Measurements from ENCODE around the gene ETFA. TPM values are rescaled to one million over a fixed set of nuclear protein-coding genes. Genes with fewer than 3 reads are reported as not detected.

The ETFA gene
- total and polyA plus RNA-seq, 10 of the 15 experiments (the other 5 are each of a cell fraction or from before 2014, with no cell fraction given): 114 to 331 (median 152) TPM

GRCh38 chr15:76335307-76336253 lies 24.3 kb upstream of the ETFA start (continued):
- TF ChIP-seq SKIL (IDR thresholded peaks at IDR 0.05; ENCODE audit: low read depth, poor library complexity, severe bottlenecking): no peak
- no peak for TF ChIP-seq CBFB (IDR thresholded peaks at IDR 0.05; ENCODE audit: low read depth)
- TF ChIP-seq NKRF (conservative IDR thresholded peaks at IDR 0.05): no peak

All from GM12878 (cell line).